Testis (tissue), 3 donors: ENCODE data around the gene SLC17A9. TPM values are rescaled to one million over a fixed set of nuclear protein-coding genes. Genes with fewer than 3 reads are reported as not detected.

Experiments used
- DNase-seq: peaks from one replicate; pipeline ENCODE4 v3.0.0-alpha.2; 2019
- H3K27ac ChIP-seq, 2 donors: fragments of 200-600 bp; sonication (generic); one replicate each; pipeline ENCODE4 v1.5.1; 2019
- H3K27me3 ChIP-seq: fragments of 200-600 bp; sonication (generic); one replicate; pipeline ENCODE4 v1.5.1; 2019
- H3K36me3 ChIP-seq: fragments of 200-600 bp; sonication (generic); one replicate; pipeline ENCODE4 v1.5.1; 2017; ENCODE audit warnings: low read depth; ENCODE audit errors: missing control alignments
- H3K4me1 ChIP-seq: fragments of 200-600 bp; sonication (generic); one replicate; pipeline ENCODE4 v1.5.1; 2019
- H3K4me3 ChIP-seq, 2 donors: fragments of 200-600 bp; sonication (generic); one replicate each; pipeline ENCODE4 v1.5.1; 2017 to 2019
- H3K9me3 ChIP-seq: fragments of 200-600 bp; sonication (generic); one replicate; pipeline ENCODE4 v1.5.1; 2017
- CTCF ChIP-seq, 3 experiments: fragments of 450-650 bp in 2 of 3; fragments of 200-600 bp in 1 of 3; sonication (generic) in 1 of 3; IDR thresholded peaks; one replicate each; pipeline ENCODE4 v1.5.1; 2016 to 2019; ENCODE audit warnings: antibody characterized with exemption in 3 of 3, mild to moderate bottlenecking in 2 of 3, moderate library complexity in 1 of 3
- POLR2A ChIP-seq: fragments of 450-650 bp; IDR thresholded peaks from one replicate; pipeline ENCODE4 v1.6.1; 2017; ENCODE audit warnings: antibody characterized with exemption, mild to moderate bottlenecking, moderate library complexity
- whole genome bisulfite sequencing, 2 donors: methylation state at CpG; one replicate each; pipeline ENCODE4 v1.1.5; 2018; 5-methylcytosine and 5-hydroxymethylcytosine counted together
- intact Hi-C: fragments of 100-400 bp; cut with DNase I; formaldehyde crosslinking; loops from one replicate; pipeline ENCODE4 v1.15.1; 2023; ENCODE audit warnings: low total_unique reads
- polyA plus RNA-seq: library from polyadenylated mRNA; stranded (reverse); fragments of 350-450 nt; fragmentation: Illumina TruSeq; extraction: RNeasy Lipid Tissue Mini Kit (QIAGEN cat#74804); gene quantifications from one replicate; pipeline ENCODE4 v1.2.3, GENCODE V29; 2014; ENCODE audit warnings: low read depth, low replicate concordance; ENCODE audit not compliant: insufficient read depth
- total RNA-seq, 2 donors: library from RNA; depleted of rRNA; stranded (reverse); fragments of >200 nt; gene quantifications; one replicate each; pipeline ENCODE4 v1.2.3, GENCODE V29; 2016

Gene SLC17A9
- total and polyA plus RNA-seq, 3 donors from 2014 or later = 2.1 to 3.2 (median 2.9) TPM

GRCh38 chr20:62969179-62969760 lies 16.8 kb downstream of the SLC17A9 start:
- DNase-seq = peak; percentile 81
- TF ChIP-seq CTCF (IDR thresholded peaks at IDR 0.05) = no peak
- no peak for TF ChIP-seq POLR2A
- peaks cover 14% of the 10 kb centered on the region for H3K4me1 ChIP-seq
- intact Hi-C loops = no loop called here
- no peaks in the 10 kb centered on the region for H3K36me3 ChIP-seq
- H3K27ac ChIP-seq = no peak overlapping the region
- no peaks in the 10 kb centered on the region for H3K27me3 ChIP-seq
- H3K4me3 ChIP-seq = no peak overlapping the region
- no peaks in the 10 kb centered on the region for H3K9me3 ChIP-seq
- WGBS, 2 donors = 52 to 61% methylated on average over 16 of the region's 16 CpGs

GRCh38 chr20:62969939-62970306 lies 17.4 kb downstream of the SLC17A9 start:
- Histone ChIP-seq H3K9me3 (no peaks in the 10 kb centered on the region), H3K27ac (no peak overlapping the region), H3K4me3 (no peak overlapping the region), H3K27me3 (no peaks in the 10 kb centered on the region), H3K36me3 (no peaks in the 10 kb centered on the region), H3K4me1 (peaks cover 14% of the 10 kb centered on the region)
- DNase-seq = no peak
- no peak for TF ChIP-seq CTCF (IDR thresholded peaks at IDR 0.05)
- TF ChIP-seq POLR2A = no peak
- intact Hi-C loops = no loop called here
- WGBS, 2 donors = 82 to 83% methylated on average over 6 to 8 of the region's 8 CpGs

- H3K27ac ChIP-seq = no peak overlapping the region
- H3K4me3 ChIP-seq = no peak overlapping the region
- TF ChIP-seq POLR2A (no peak), CTCF (IDR thresholded peaks at IDR 0.05) (no peak)
- intact Hi-C loops = no loop called here
- H3K36me3 ChIP-seq = no peaks in the 10 kb centered on the region
- peaks cover 14% of the 10 kb centered on the region for H3K4me1 ChIP-seq
- no peak for DNase-seq
- H3K9me3 ChIP-seq = no peaks in the 10 kb centered on the region
- H3K27me3 ChIP-seq = no peaks in the 10 kb centered on the region
- WGBS, 2 donors = 57 to 96% methylated on average over 5 to 33 of the region's 33 CpGs
These were observed 18.1 kb downstream of the SLC17A9 start for GRCh38 chr20:62970307-62971210.

- H3K36me3 ChIP-seq = no peaks in the 10 kb centered on the region
- no peak overlapping the region for H3K4me3 ChIP-seq
- no peaks in the 10 kb centered on the region for H3K9me3 ChIP-seq
- DNase-seq = no peak
- H3K27me3 ChIP-seq = no peaks in the 10 kb centered on the region
- intact Hi-C loops = no loop called here
- TF ChIP-seq CTCF (IDR thresholded peaks at IDR 0.05) (no peak), POLR2A (no peak)
- peaks cover 14% of the 10 kb centered on the region for H3K4me1 ChIP-seq
- no peak overlapping the region for H3K27ac ChIP-seq
- 79 to 80% methylated on average over 8 to 10 of the region's 10 CpGs for whole genome bisulfite sequencing, 2 donors
These were observed 18.9 kb downstream of the SLC17A9 start for GRCh38 chr20:62971211-62971949.
